ENCODE measurements around the gene PLEK.

The PLEK gene

DNA sequence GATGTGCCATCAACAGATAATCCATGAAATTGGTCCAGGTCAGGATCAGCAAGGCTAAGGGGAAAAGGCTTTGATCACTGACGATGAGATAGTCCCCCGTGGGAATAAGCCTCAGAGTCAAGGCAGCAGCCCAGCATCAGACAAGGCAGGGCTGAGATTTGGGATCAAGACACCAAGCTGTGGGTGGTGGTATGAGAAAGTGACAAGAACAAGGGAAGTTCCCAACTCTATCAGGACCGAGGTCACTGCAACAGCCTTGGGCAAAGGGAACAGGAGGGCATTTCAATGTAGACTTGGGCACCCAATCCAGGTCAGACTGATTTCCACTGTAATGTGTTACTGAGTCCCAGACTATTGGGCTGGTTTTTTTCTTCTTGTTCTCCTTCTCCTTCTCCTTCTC lies 18.7 kb downstream of the PLEK start:
- TF ChIP-seq, protein P1, sequence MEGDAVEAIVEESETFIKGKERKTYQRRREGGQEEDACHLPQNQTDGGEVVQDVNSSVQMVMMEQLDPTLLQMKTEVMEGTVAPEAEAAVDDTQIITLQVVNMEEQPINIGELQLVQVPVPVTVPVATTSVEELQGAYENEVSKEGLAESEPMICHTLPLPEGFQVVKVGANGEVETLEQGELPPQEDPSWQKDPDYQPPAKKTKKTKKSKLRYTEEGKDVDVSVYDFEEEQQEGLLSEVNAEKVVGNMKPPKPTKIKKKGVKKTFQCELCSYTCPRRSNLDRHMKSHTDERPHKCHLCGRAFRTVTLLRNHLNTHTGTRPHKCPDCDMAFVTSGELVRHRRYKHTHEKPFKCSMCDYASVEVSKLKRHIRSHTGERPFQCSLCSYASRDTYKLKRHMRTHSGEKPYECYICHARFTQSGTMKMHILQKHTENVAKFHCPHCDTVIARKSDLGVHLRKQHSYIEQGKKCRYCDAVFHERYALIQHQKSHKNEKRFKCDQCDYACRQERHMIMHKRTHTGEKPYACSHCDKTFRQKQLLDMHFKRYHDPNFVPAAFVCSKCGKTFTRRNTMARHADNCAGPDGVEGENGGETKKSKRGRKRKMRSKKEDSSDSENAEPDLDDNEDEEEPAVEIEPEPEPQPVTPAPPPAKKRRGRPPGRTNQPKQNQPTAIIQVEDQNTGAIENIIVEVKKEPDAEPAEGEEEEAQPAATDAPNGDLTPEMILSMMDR (IDR thresholded peaks at IDR 0.05; ENCODE audit: insufficient read depth, low read depth, low read length, missing control alignments): no peak
- no peak for DNase-seq (ENCODE audit: low read depth)
- no peak overlapping the region for H3K4me3 ChIP-seq (ENCODE audit: low read length)

DNA sequence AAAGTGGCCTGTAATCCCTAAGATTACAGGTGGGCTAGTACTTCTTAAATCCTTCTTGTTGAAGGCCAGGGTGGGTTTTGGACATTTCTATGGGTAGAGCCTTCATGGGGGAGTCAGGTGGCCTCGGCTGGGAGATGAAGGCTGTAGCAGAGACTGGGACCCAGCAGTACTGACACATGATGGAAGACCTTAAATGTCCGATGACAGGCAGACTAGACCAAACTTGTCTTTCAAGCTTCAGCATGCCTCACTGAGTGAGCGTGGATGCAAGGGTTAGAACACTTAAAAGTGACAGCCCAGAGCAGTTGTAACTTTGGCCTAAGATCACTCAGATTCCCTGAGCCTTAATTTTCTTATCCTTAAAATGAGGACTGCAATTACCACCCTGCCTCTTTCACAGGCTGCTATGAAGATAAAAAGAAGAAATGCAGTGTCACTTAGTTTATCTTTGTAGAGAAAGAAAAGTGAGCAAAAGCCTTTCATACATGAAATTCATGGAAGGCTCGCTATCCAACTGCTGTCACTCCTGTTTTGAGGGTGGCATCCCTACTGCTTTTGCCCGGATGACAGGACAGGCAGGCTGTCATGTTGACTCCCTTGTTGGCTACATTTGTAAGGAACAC lies 19.5 kb downstream of the PLEK start:
- TF ChIP-seq, protein P1 (IDR thresholded peaks at IDR 0.05; ENCODE audit: insufficient read depth, low read depth, low read length, missing control alignments): no peak
- DNase-seq (ENCODE audit: low read depth): peak; percentile 51
- no peak overlapping the region for H3K4me3 ChIP-seq (ENCODE audit: low read length)

DNA sequence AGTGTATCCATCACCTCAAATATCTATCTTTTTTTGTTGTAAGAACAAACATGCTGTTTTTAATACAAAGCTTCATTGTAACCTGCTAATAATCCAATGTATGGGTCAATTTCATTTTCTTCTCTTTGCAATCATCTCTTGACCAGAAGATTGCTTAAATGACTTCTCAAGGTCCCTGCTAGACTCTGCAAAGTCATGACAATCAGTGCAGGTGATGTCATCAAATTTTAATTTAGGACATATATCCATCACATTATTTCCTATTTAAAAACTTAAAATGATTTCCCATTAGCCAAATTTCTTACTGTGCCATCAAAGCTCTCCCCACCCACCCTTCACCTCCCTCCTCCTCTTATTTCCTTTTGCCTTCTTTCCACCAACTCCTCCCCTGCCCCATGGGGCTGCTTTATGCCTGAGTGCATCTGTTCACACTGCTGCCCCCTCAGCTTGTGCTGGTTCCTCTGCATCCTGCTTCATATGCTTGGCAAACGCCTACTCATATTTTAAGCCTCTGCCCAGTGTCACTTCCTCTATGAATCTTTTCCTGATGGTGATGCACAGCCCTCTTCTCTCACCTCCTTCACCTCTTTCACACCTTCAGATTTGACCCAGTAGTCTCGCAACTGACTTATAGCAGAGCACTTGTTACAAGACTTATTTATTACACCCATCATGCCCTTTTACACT lies 20.3 kb downstream of the PLEK start:
- H3K4me3 ChIP-seq (ENCODE audit: low read length): no peak overlapping the region
- no peak for DNase-seq (ENCODE audit: low read depth)
- TF ChIP-seq, protein P1 (IDR thresholded peaks at IDR 0.05; ENCODE audit: insufficient read depth, low read depth, low read length, missing control alignments): no peak

GRCh38 chr2:68385907-68386287 lies 20.8 kb downstream of the PLEK start:
- TF ChIP-seq, protein P1 (IDR thresholded peaks at IDR 0.05; ENCODE audit: insufficient read depth, low read depth, low read length, missing control alignments): no peak
- no peak overlapping the region for H3K4me3 ChIP-seq (ENCODE audit: low read length)
- no peak for DNase-seq (ENCODE audit: low read depth)

- TF ChIP-seq, protein P1 (IDR thresholded peaks at IDR 0.05; ENCODE audit: insufficient read depth, low read depth, low read length, missing control alignments): no peak
- H3K4me3 ChIP-seq (ENCODE audit: low read length): no peak overlapping the region
Measured at GRCh38 chr2:68386365-68386764, 21.3 kb downstream of the PLEK start.

DNA sequence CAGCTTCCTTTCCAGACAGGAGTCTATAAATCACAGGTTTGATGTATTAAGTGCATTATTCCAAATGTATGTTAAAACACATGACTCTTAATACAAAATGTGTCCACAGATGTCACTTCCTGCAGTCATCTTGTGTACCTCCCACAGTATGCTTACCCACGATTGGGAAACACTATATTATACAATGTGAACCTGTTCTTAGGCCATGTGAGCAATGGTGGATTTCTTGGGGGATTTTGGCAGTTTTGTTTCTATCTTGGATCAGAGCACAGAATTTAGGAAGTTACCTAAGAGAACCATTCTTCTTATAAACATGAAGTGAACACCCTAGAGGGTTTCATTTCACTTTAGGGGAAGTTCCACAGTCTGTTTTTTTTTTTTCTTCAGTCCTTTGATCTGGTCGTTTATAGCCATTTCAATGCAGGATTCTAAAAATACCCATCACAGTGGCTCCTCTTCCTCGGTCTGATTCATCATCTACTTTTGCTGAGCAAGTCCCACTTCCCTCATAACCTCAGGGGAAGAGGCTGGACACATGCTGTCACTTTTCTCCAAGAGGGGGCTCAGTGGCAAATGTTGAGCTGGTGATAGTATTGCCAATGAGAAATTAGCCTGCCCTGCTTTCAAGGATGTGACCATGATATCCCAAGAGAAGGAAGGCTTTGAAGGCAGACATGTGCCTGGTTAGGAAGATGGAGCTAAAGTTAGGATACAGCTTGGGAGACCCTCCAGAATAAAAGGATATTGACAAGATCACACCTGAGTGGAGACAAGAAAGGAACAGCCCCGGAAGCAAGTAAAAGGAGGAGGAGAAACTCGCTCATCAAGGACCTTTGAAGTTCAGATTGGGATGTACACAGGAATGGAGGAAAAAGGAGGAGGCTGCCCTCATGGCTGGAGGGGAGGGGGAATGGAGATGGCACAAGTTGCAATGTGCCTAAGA lies 22.6 kb downstream of the PLEK start:
- no peak overlapping the region for H3K4me3 ChIP-seq (ENCODE audit: low read length)
- TF ChIP-seq, protein P1 (IDR thresholded peaks at IDR 0.05; ENCODE audit: insufficient read depth, low read depth, low read length, missing control alignments): no peak
- no peak for DNase-seq (ENCODE audit: low read depth)

More at GRCh38 chr2:68386365-68386764, 21.3 kb downstream of the PLEK start:
- no peak for DNase-seq (ENCODE audit: low read depth)

Measured in epithelial cell of esophagus (primary cell).